HG03432 (cell line): ENCODE data around the gene RPTOR.

Experiments
- ATAC-seq: cut with Tn5 transposase; IDR thresholded peaks from one replicate; pipeline ENCODE4 v1.9.1; 2021; ENCODE audit warnings: mild to moderate bottlenecking, moderate library complexity; ENCODE audit not compliant: unreplicated experiment

RPTOR gene

GRCh38 chr17:80921741-80922579, 377.3 kb downstream of the RPTOR start:
- no peak for ATAC-seq

- ATAC-seq: no peak
Observed at GRCh38 chr17:80922580-80923160, 378.0 kb downstream of the RPTOR start.

GRCh38 chr17:80923211-80924110, 378.8 kb downstream of the RPTOR start:
- ATAC-seq: no peak

- ATAC-seq: no peak
Observed at GRCh38 chr17:80924111-80924806, 379.6 kb downstream of the RPTOR start.

GRCh38 chr17:80924807-80925610, 380.4 kb downstream of the RPTOR start:
- no peak for ATAC-seq

GRCh38 chr17:80925688-80926335, 381.2 kb downstream of the RPTOR start:
- no peak for ATAC-seq

- ATAC-seq: no peak
Observed at GRCh38 chr17:80926591-80927250, 382.1 kb downstream of the RPTOR start.

GRCh38 chr17:80927791-80928216, 383.2 kb downstream of the RPTOR start:
- ATAC-seq: no peak

- no peak for ATAC-seq
Observed at GRCh38 chr17:80929449-80929848, 384.8 kb downstream of the RPTOR start.

GRCh38 chr17:80930335-80931279, 386.0 kb downstream of the RPTOR start:
- ATAC-seq: no peak

GRCh38 chr17:80931421-80932265, 387.0 kb downstream of the RPTOR start:
- no peak for ATAC-seq

- ATAC-seq: no peak
Observed at GRCh38 chr17:80935526-80935925, 390.9 kb downstream of the RPTOR start.

GRCh38 chr17:80936218-80936617, 391.6 kb downstream of the RPTOR start:
- no peak for ATAC-seq

GRCh38 chr17:80936723-80937122, 392.1 kb downstream of the RPTOR start:
- ATAC-seq: no peak

- ATAC-seq: no peak
Observed at GRCh38 chr17:80937462-80938381, 393.1 kb downstream of the RPTOR start.

- no peak for ATAC-seq
Observed at GRCh38 chr17:80938556-80938955, 393.9 kb downstream of the RPTOR start.
